Endothelial cell of umbilical vein (primary cell): Measurements from ENCODE around the gene ARID1B. TPM values are rescaled to one million over a fixed set of nuclear protein-coding genes. Genes with fewer than 3 reads are reported as not detected.

Experiments
- BruUV-seq: library from RNA; stranded (reverse); fragments of 400-500 nt; replicated peaks from 2 replicates; lab custom pipeline; 2021; lab: Mats Ljungman, UMichigan
- CTCF ChIA-PET: fragments of 300-600, 350-600 bp; sonication (Branson Sonifier 250); formaldehyde crosslinking; loops from one replicate; lab custom pipeline; 2021; ENCODE audit warnings: antibody characterized with exemption, inconsistent platforms; lab: Charles Lee
- POLR2A ChIA-PET: fragments of 300-600, 350-600 bp; sonication (Branson Sonifier 250); formaldehyde crosslinking; loops from one replicate; lab custom pipeline; 2021; ENCODE audit warnings: antibody characterized with exemption, inconsistent platforms; lab: Charles Lee
- DNase-seq: peaks from one replicate; pipeline ENCODE4 v3.0.0-alpha.2; 2011; ENCODE audit warnings: low read depth, low spot score
- FAIRE-seq: peaks from 2 replicates; lab custom pipeline; 2011; peaks lifted over from hg19 to GRCh38; lab: Jason Lieb, UNC
- H2AFZ ChIP-seq: 2 replicates; pipeline ENCODE4 v1.6.0; 2012; ENCODE audit warnings: low read depth, low read length, control low read depth, inconsistent platforms
- H3K27ac ChIP-seq: 2 replicates; pipeline ENCODE4 v1.5.1; 2011; ENCODE audit warnings: low read depth, mild to moderate bottlenecking, control low read depth, low read length, moderate library complexity; ENCODE audit not compliant: insufficient read depth
- H3K27me3 ChIP-seq, 2 experiments: 2 replicates each; pipeline versions ENCODE4 v1.6.0 to v1.6.1; 2011; ENCODE audit warnings: low read length in 2 of 2, mixed read lengths in 1 of 2; ENCODE audit not compliant: control insufficient read depth in 2 of 2, insufficient read depth in 2 of 2
- H3K36me3 ChIP-seq, 2 experiments: 2 replicates in 1 of 2; 3 replicates in 1 of 2; pipeline ENCODE4 v1.5.1; 2011; ENCODE audit warnings: low read length in 2 of 2, mild to moderate bottlenecking in 1 of 2, moderate library complexity in 1 of 2; ENCODE audit not compliant: control insufficient read depth in 2 of 2, insufficient read depth in 2 of 2; ENCODE audit errors: extremely low read depth in 1 of 2
- H3K4me1 ChIP-seq: 3 replicates; pipeline ENCODE4 v1.5.1; 2011; ENCODE audit warnings: mild to moderate bottlenecking, low read length; ENCODE audit not compliant: control insufficient read depth, insufficient read depth; ENCODE audit errors: extremely low read depth
- H3K4me2 ChIP-seq: 2 replicates; pipeline ENCODE4 v1.6.1; 2011; ENCODE audit warnings: low read length, control low read depth, mixed read lengths; ENCODE audit not compliant: insufficient read depth
- H3K4me3 ChIP-seq, 3 experiments: fragments of 200-600 bp in 1 of 3; sonication (generic), shearing (Covaris generic) in 1 of 3; replicated peaks in 1 of 3; 2 replicates each; pipeline ENCODE4 v1.5.1; 2011 to 2016; ENCODE audit warnings: control low read depth in 3 of 3, low read length in 3 of 3, mild to moderate bottlenecking in 2 of 3, inconsistent platforms in 1 of 3, low read depth in 1 of 3, moderate library complexity in 1 of 3; ENCODE audit not compliant: insufficient read depth in 1 of 3
- H3K79me2 ChIP-seq: 2 replicates; pipeline ENCODE4 v1.6.0; 2012; ENCODE audit warnings: low read length, inconsistent platforms; ENCODE audit not compliant: control insufficient read depth, insufficient read depth
- H3K9ac ChIP-seq: replicated peaks from 2 replicates; pipeline ENCODE3; 2011; ENCODE audit warnings: low read length, control low read depth; ENCODE audit not compliant: insufficient read depth; ENCODE audit errors: extremely low read depth
- H3K9me1 ChIP-seq: replicated peaks from 3 replicates; pipeline ENCODE4 v1.6.0; 2011; ENCODE audit warnings: mild to moderate bottlenecking, low read length; ENCODE audit not compliant: control insufficient read depth, insufficient read depth; ENCODE audit errors: extremely low read depth
- H3K9me3 ChIP-seq: replicated peaks from 2 replicates; pipeline ENCODE4 v1.5.1; 2012; ENCODE audit warnings: low read length, inconsistent platforms; ENCODE audit not compliant: control insufficient read depth, insufficient read depth
- H4K20me1 ChIP-seq: replicated peaks from 2 replicates; pipeline ENCODE3; 2011; ENCODE audit warnings: mild to moderate bottlenecking, low read length; ENCODE audit not compliant: control insufficient read depth, insufficient read depth; ENCODE audit errors: extremely low read depth
- EZH2 ChIP-seq: IDR thresholded peaks from 2 replicates; pipeline ENCODE4 v1.6.1; 2012; ENCODE audit warnings: borderline replicate concordance, low read depth, mild to moderate bottlenecking, moderate library complexity, low read length, inconsistent platforms; ENCODE audit not compliant: severe bottlenecking
- FOS ChIP-seq: IDR thresholded peaks from 2 replicates; pipeline ENCODE4 v1.6.1; 2011; ENCODE audit warnings: mild to moderate bottlenecking, low read length, moderate library complexity, borderline replicate concordance; ENCODE audit not compliant: insufficient read depth
- GATA2 ChIP-seq: IDR thresholded peaks from 2 replicates; pipeline ENCODE4 v1.7.0; 2011; ENCODE audit warnings: low read depth, mild to moderate bottlenecking, moderate library complexity, mixed read lengths, low read length; ENCODE audit not compliant: insufficient read length, insufficient read depth
- JUN ChIP-seq: IDR thresholded peaks from 2 replicates; pipeline ENCODE4 v1.6.1; 2011; ENCODE audit warnings: borderline replicate concordance, low read depth; ENCODE audit not compliant: insufficient read length, insufficient read depth
- MYC ChIP-seq: IDR thresholded peaks from one replicate; pipeline ENCODE4 v1.6.1; 2011; ENCODE audit warnings: mild to moderate bottlenecking, low read depth, low read length
- POLR2A ChIP-seq: IDR thresholded peaks from 2 replicates; pipeline ENCODE4 v1.6.1; 2012; ENCODE audit warnings: low read depth, mild to moderate bottlenecking, control low read depth, low read length
- POLR2AphosphoS5 ChIP-seq: IDR thresholded peaks from 2 replicates; pipeline ENCODE4 v1.6.1; 2012; ENCODE audit warnings: low read depth, mild to moderate bottlenecking, control low read depth, low read length, moderate library complexity; ENCODE audit not compliant: insufficient read depth
- dilution Hi-C: fragments of 300-500 bp; cut with MboI; formaldehyde crosslinking; loops from one replicate; pipeline ENCODE4 v1.15.0; 2019; ENCODE audit warnings: low sequenced_read_pairs; ENCODE audit not compliant: extremely low pct_ligation_motif_present
- intact Hi-C: fragments of 100-400 bp; cut with micrococcal nuclease; formaldehyde crosslinking; loops from one replicate; pipeline ENCODE4 v1.10.0; 2022
- polyA plus RNA-seq, 4 experiments: library from polyadenylated mRNA; depleted of rRNA in 3 of 4; stranded (reverse) in 3 of 4; unstranded in 1 of 4; fragments of >200 nt; gene quantifications; 2 replicates each; pipeline versions ENCODE4 v1.2.1 to v1.2.3, GENCODE V29; 2011 to 2012; ENCODE audit warnings: missing spikeins in 1 of 4
- total RNA-seq: library from RNA; stranded (reverse); gene quantifications from 2 replicates; pipeline ENCODE4 v1.2.3, GENCODE V29; 2021
- TF ChIP-seq, protein P1 (sequence below), 2 donors: IDR thresholded peaks; 1 replicate in 1 of 2; 2 replicates in 1 of 2; pipeline ENCODE4 v1.5.1; 2011; ENCODE audit warnings: low read length in 2 of 2, mild to moderate bottlenecking in 2 of 2, moderate library complexity in 2 of 2, control low read depth in 1 of 2, inconsistent platforms in 1 of 2, low read depth in 1 of 2; ENCODE audit not compliant: insufficient read depth in 1 of 2; ENCODE audit errors: extremely low read depth in 1 of 2
- TF ChIP-seq, protein P2 (sequence below): IDR thresholded peaks from 2 replicates; pipeline ENCODE4 v1.6.1; 2011; ENCODE audit not compliant: insufficient read depth, insufficient read length

Gene ARID1B
- total and polyA plus RNA-seq, 2 donors (not counting 3 experiments of a cell fraction or from before 2014, with no cell fraction given), result 21.8 to 89.5 TPM

DNA sequence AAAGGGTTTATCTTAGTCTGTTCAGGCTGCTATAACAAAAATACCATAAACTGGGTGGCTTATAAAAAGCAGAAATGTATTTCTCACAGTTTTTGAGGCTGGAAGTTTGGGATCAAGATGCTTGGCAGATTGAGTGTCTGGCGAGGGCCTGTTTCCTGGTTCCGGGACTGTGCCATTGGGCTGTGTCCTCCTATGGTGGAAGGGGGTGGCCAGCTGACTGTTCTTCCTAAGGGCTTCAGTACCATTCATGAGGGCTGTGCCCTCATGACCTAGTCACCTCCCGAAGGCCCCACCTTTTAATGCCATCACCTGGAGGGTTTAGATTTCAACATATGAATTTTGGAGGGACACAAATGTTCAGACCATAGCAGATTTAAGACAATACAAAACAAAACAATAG, 91.2 kb downstream of the ARID1B start:
- Histone ChIP-seq H3K79me2 (peaks cover 67% of the 10 kb centered on the region), H2AFZ (no peak overlapping the region), H3K4me2 (no peak overlapping the region), H3K27me3 (no peaks in the 10 kb centered on the region), H3K36me3 (peaks cover 0 to under 1% of the 10 kb centered on the region in 2 experiments), H3K9me1 (no peaks in the 10 kb centered on the region), H3K9ac (no peak overlapping the region), H3K27ac (no peak overlapping the region), H3K4me1 (peaks cover 23% of the 10 kb centered on the region), H3K9me3 (no peaks in the 10 kb centered on the region), H3K4me3 (no peak overlapping the region), H4K20me1 (peaks cover 13% of the 10 kb centered on the region)
- ChIA-PET CTCF (no interaction called here), POLR2A (no interaction called here)
- TF ChIP-seq FOS (no peak), GATA2 (no peak), JUN (no peak), POLR2AphosphoS5 (no peak), EZH2 (no peak), POLR2A (no peak), MYC (no peak)
- TF ChIP-seq, protein P1, sequence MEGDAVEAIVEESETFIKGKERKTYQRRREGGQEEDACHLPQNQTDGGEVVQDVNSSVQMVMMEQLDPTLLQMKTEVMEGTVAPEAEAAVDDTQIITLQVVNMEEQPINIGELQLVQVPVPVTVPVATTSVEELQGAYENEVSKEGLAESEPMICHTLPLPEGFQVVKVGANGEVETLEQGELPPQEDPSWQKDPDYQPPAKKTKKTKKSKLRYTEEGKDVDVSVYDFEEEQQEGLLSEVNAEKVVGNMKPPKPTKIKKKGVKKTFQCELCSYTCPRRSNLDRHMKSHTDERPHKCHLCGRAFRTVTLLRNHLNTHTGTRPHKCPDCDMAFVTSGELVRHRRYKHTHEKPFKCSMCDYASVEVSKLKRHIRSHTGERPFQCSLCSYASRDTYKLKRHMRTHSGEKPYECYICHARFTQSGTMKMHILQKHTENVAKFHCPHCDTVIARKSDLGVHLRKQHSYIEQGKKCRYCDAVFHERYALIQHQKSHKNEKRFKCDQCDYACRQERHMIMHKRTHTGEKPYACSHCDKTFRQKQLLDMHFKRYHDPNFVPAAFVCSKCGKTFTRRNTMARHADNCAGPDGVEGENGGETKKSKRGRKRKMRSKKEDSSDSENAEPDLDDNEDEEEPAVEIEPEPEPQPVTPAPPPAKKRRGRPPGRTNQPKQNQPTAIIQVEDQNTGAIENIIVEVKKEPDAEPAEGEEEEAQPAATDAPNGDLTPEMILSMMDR (IDR thresholded peaks at IDR 0.05; ENCODE audit: extremely low read depth in 1 of 2, insufficient read depth in 1 of 2, low read depth in 1 of 2, low read length in 2 of 2), result no peak
- TF ChIP-seq, protein P2, sequence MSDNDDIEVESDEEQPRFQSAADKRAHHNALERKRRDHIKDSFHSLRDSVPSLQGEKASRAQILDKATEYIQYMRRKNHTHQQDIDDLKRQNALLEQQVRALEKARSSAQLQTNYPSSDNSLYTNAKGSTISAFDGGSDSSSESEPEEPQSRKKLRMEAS, result no peak
- FAIRE-seq (no peak), DNase-seq (no peak)
- BruUV-seq, result no TSS peak
- intact Hi-C loops (loop anchor here (5.0 to 10.0 kb wide), 2 partner anchors 154 to 184 kb away; no protein-coding TSS in a partner anchor), dilution Hi-C loops (no loop called here)
